A549 (cell line): ENCODE data around the gene CDHR2.

ENCODE experiments used
- CEBPB ChIP-seq, 2 experiments: fragments of >200 bp in 1 of 2; sonication (Bioruptor Twin) in 1 of 2; formaldehyde crosslinking in 1 of 2; IDR thresholded peaks; 2 replicates each; pipeline ENCODE4 v1.6.1; 2012 to 2016
- RAD21 ChIP-seq, 2 experiments: fragments of >200 bp in 1 of 2; sonication (Bioruptor Twin) in 1 of 2; formaldehyde crosslinking in 1 of 2; IDR thresholded peaks in 1 of 2; conservative IDR thresholded peaks in 1 of 2; 2 replicates in 1 of 2; 3 replicates in 1 of 2; pipeline ENCODE4 v1.6.1; 2012 to 2018; ENCODE audit warnings: inconsistent platforms in 1 of 2

DNA sequence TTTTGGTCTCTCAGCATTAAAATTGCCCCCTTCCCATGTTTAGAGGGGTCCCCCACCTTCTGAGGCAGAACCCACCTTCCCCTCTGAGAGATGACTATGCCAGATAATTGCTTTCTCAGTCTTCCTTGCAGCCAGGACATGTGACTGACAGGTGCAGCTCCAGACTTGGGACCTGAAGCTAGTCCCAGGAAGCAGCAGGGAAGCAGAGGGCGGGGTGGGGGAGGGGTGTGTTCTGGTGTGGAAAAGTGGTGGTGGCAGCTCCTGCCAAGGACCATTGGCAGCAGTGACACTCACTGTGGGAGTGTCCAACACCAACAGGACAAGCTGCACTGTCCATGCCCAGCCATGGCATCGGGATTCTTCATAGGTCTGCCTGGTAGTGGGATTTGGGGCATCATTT, 83.6 kb downstream of the CDHR2 start:
- no peak for TF ChIP-seq RAD21 (conservative IDR thresholded peaks at IDR 0.05 in 1 of 2, IDR thresholded peaks at IDR 0.05 in 1 of 2)
- no peak for TF ChIP-seq CEBPB (IDR thresholded peaks at IDR 0.05)
